K562 (cell line): ENCODE results near the gene BICD1.

Source experiments
- ATF1 ChIP-seq, 2 experiments: fragments of 450-650 bp in 1 of 2; IDR thresholded peaks; 2 replicates each; pipeline ENCODE4 v1.6.1; 2016; ENCODE audit warnings: missing compliant biosample characterization in 1 of 2, missing genetic modification characterization in 1 of 2
- DIDO1 ChIP-seq: fragments of 450-650 bp; IDR thresholded peaks from 2 replicates; pipeline ENCODE4 v1.6.1; 2016; ENCODE audit warnings: low read depth, missing biosample characterization, missing genetic modification characterization
- HLTF ChIP-seq: fragments of 450-650 bp; IDR thresholded peaks from 2 replicates; pipeline ENCODE4 v1.6.1; 2016
- MTF1 ChIP-seq: fragments of 250-450 bp; sonication (Bioruptor Pico); IDR thresholded peaks from 2 replicates; pipeline ENCODE4 v1.9.0; 2021; ENCODE audit warnings: moderate library complexity, mild to moderate bottlenecking, inconsistent platforms, borderline replicate concordance
- POLR2A ChIP-seq: fragments of 450-650 bp; conservative IDR thresholded peaks from 2 replicates; pipeline ENCODE4 v1.6.1; 2016
- SMARCB1 ChIP-seq: IDR thresholded peaks from 2 replicates; pipeline ENCODE4 v1.6.1; 2011; ENCODE audit warnings: improper control_type of control experiment, low read depth; ENCODE audit not compliant: insufficient read length
- SPI1 ChIP-seq: IDR thresholded peaks from 2 replicates; pipeline ENCODE4 v1.6.1; 2011; ENCODE audit warnings: low read depth, low read length, control low read depth, borderline replicate concordance
- TBL1XR1 ChIP-seq, 2 experiments: IDR thresholded peaks; 2 replicates each; pipeline ENCODE4 v1.6.1; 2012; ENCODE audit warnings: improper control_type of control experiment in 2 of 2, low read length in 2 of 2, mild to moderate bottlenecking in 1 of 2
- YY1 ChIP-seq, 3 experiments: IDR thresholded peaks; 2 replicates each; pipeline ENCODE4 v1.6.1; 2011; ENCODE audit warnings: low read length in 2 of 3, mild to moderate bottlenecking in 2 of 3, moderate library complexity in 2 of 3, borderline replicate concordance in 1 of 3, control low read depth in 1 of 3, low read depth in 1 of 3; ENCODE audit not compliant: insufficient read depth in 3 of 3, insufficient replicate concordance in 2 of 3, control insufficient read depth in 1 of 3, insufficient read length in 1 of 3; ENCODE audit errors: extremely low read depth in 1 of 3
- ZNF184 ChIP-seq: sonication (generic); formaldehyde crosslinking; IDR thresholded peaks from 2 replicates; pipeline ENCODE4 v1.5.0; 2020; ENCODE audit warnings: missing genetic modification reagents
- TF ChIP-seq, protein P1 (sequence below): sonication (generic); formaldehyde crosslinking; IDR thresholded peaks from 2 replicates; pipeline ENCODE4 v1.9.0; 2022; ENCODE audit warnings: mild to moderate bottlenecking, missing genetic modification reagents
- TF ChIP-seq, protein P2 (sequence below): sonication (generic); formaldehyde crosslinking; IDR thresholded peaks from 2 replicates; pipeline ENCODE4 v1.8.1; 2023; ENCODE audit warnings: mild to moderate bottlenecking, missing genetic modification reagents
- TF ChIP-seq, protein P3 (sequence below): fragments of 250-450 bp; sonication (Bioruptor Pico); IDR thresholded peaks from 2 replicates; pipeline ENCODE4 v1.5.0; 2020; ENCODE audit warnings: mild to moderate bottlenecking, borderline replicate concordance

DNA sequence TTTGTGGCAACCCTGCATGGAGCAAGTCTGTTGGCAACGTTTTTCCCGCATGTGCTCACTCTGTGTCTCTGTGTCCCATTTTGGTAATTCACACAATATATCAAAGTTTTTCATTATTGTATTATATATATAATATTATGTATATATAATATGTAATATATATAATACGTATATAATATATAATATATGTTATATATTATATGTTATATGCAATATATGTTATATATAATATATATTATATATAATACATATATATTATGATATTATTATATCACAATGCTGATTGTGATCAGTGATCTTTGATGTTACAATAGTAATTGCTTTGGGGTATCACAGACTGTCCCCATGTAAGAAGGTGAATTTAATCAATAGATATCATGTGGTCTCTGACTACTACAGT is 84.8 kb downstream of the BICD1 start:
- TF ChIP-seq, protein P1, sequence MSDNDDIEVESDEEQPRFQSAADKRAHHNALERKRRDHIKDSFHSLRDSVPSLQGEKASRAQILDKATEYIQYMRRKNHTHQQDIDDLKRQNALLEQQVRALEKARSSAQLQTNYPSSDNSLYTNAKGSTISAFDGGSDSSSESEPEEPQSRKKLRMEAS (CRISPR knock-in tag), result no peak
- TF ChIP-seq DIDO1 (tag) (no peak), ATF1 (CRISPR knock-in tag; IDR thresholded peaks at IDR 0.05) (no peak), ATF1 (tag; IDR thresholded peaks at IDR 0.05) (no peak), SPI1 (no peak), TBL1XR1 (IDR thresholded peaks at IDR 0.05; ENCODE audit: low read length in 2 of 2) (no peak), SMARCB1 (no peak), POLR2A (no peak), HLTF (no peak), YY1 (IDR thresholded peaks at IDR 0.05; ENCODE audit: borderline replicate concordance in 1 of 3, control insufficient read depth in 1 of 3, extremely low read depth in 1 of 3, insufficient read depth in 3 of 3, insufficient read length in 1 of 3, insufficient replicate concordance in 2 of 3, low read depth in 1 of 3, low read length in 2 of 3) (no peak), MTF1 (CRISPR knock-in tag) (no peak), ZNF184 (no peak)
- TF ChIP-seq, protein P2, sequence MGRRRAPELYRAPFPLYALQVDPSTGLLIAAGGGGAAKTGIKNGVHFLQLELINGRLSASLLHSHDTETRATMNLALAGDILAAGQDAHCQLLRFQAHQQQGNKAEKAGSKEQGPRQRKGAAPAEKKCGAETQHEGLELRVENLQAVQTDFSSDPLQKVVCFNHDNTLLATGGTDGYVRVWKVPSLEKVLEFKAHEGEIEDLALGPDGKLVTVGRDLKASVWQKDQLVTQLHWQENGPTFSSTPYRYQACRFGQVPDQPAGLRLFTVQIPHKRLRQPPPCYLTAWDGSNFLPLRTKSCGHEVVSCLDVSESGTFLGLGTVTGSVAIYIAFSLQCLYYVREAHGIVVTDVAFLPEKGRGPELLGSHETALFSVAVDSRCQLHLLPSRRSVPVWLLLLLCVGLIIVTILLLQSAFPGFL (CRISPR knock-in tag), result no peak
- TF ChIP-seq, protein P3, sequence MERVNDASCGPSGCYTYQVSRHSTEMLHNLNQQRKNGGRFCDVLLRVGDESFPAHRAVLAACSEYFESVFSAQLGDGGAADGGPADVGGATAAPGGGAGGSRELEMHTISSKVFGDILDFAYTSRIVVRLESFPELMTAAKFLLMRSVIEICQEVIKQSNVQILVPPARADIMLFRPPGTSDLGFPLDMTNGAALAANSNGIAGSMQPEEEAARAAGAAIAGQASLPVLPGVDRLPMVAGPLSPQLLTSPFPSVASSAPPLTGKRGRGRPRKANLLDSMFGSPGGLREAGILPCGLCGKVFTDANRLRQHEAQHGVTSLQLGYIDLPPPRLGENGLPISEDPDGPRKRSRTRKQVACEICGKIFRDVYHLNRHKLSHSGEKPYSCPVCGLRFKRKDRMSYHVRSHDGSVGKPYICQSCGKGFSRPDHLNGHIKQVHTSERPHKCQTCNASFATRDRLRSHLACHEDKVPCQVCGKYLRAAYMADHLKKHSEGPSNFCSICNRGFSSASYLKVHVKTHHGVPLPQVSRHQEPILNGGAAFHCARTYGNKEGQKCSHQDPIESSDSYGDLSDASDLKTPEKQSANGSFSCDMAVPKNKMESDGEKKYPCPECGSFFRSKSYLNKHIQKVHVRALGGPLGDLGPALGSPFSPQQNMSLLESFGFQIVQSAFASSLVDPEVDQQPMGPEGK (CRISPR knock-in tag), result no peak
